K562 (cell line): ENCODE data around the gene INTS6L. TPM values are rescaled to one million over a fixed set of nuclear protein-coding genes. Genes with fewer than 3 reads are reported as not detected.
A peak's percentile ranks its signal among the peaks of the same experiment; 100 is the strongest.

Experiments used
- ATAC-seq: fragments of 200-7000 bp; cut with Tn5 transposase; 3 replicates; pipeline ENCODE4 v1.9.1; 2020; ENCODE audit warnings: moderate library complexity
- BruUV-seq: library from RNA; stranded (reverse); fragments of 400-500 nt; replicated peaks from 2 replicates; lab custom pipeline; 2021; lab: Mats Ljungman, UMichigan
- CTCF ChIA-PET: fragments of 300-600 bp; formaldehyde crosslinking; extraction: SDS; loops from one replicate; lab custom pipeline; 2021; ENCODE audit warnings: low intra/inter-chr PET ratio; lab: Yijun Ruan, JAX
- POLR2A ChIA-PET: fragments of 300-600, 350-650 bp; sonication (Branson Sonifier 250); formaldehyde crosslinking; extraction: SDS; loops from one replicate; lab custom pipeline; 2021; ENCODE audit warnings: antibody characterized with exemption, inconsistent platforms; lab: Yijun Ruan, JAX
- DNase-seq, 4 experiments: peaks; one replicate each; pipeline versions ENCODE4 v3.0.0 to v3.0.0-alpha.2; 2011 to 2018; ENCODE audit warnings: low spot score in 3 of 4, mixed read lengths in 3 of 4; ENCODE audit errors: extremely low read depth in 1 of 4
- FAIRE-seq: peaks from 2 replicates; lab custom pipeline; 2011; peaks lifted over from hg19 to GRCh38; lab: Jason Lieb, UNC
- H2AFZ ChIP-seq: 2 replicates; pipeline ENCODE4 v1.6.0; 2011; ENCODE audit warnings: low read depth, low read length, control low read depth, inconsistent platforms
- H3K27ac ChIP-seq: fragments of 200-600 bp; 3 replicates; pipeline ENCODE4 v1.8.0; 2011; ENCODE audit warnings: low read depth, mild to moderate bottlenecking, control low read depth, inconsistent platforms, low read length, moderate library complexity, mixed read lengths; ENCODE audit errors: extremely low read depth
- H3K27me3 ChIP-seq, 2 experiments: fragments of 300-600 bp in 1 of 2; 2 replicates in 1 of 2; 3 replicates in 1 of 2; pipeline versions ENCODE4 v1.6.0 to v1.8.0; 2011; ENCODE audit warnings: inconsistent platforms in 2 of 2, low read length in 2 of 2, mild to moderate bottlenecking in 1 of 2, mixed read lengths in 1 of 2, moderate library complexity in 1 of 2; ENCODE audit not compliant: control insufficient read depth in 2 of 2, insufficient read depth in 2 of 2
- H3K36me3 ChIP-seq: fragments of 300-600 bp; 3 replicates; pipeline ENCODE4 v1.8.0; 2011; ENCODE audit warnings: mild to moderate bottlenecking, low read length, inconsistent platforms; ENCODE audit not compliant: control insufficient read depth, insufficient read depth
- H3K4me1 ChIP-seq, 2 experiments: fragments of 200-600 bp in 1 of 2; replicated peaks in 1 of 2; 2 replicates in 1 of 2; 3 replicates in 1 of 2; pipeline versions ENCODE4 v1.5.1 to v1.8.0; 2011; ENCODE audit warnings: inconsistent platforms in 2 of 2, low read length in 2 of 2, mild to moderate bottlenecking in 1 of 2, mixed read lengths in 1 of 2, moderate library complexity in 1 of 2; ENCODE audit not compliant: control insufficient read depth in 2 of 2, insufficient read depth in 2 of 2
- H3K4me2 ChIP-seq: 2 replicates; pipeline ENCODE4 v1.6.1; 2011; ENCODE audit warnings: low read length, control low read depth, inconsistent platforms, mixed read lengths; ENCODE audit not compliant: insufficient read depth
- H3K4me3 ChIP-seq: fragments of 200-600 bp; sonication (generic), shearing (Covaris generic); 2 replicates; pipeline ENCODE4 v1.5.1; 2016; ENCODE audit warnings: control low read depth, inconsistent platforms
- H3K79me2 ChIP-seq: fragments of 200-600 bp; 3 replicates; pipeline ENCODE4 v1.8.0; 2011; ENCODE audit warnings: low read length, inconsistent platforms; ENCODE audit not compliant: control insufficient read depth, insufficient read depth
- H3K9ac ChIP-seq, 2 experiments: 2 replicates each; pipeline versions ENCODE4 v1.6.0 to v1.6.1; 2011; ENCODE audit warnings: low read depth in 2 of 2, low read length in 2 of 2, control low read depth in 1 of 2, inconsistent platforms in 1 of 2, mild to moderate bottlenecking in 1 of 2, mixed read lengths in 1 of 2; ENCODE audit not compliant: insufficient read depth in 1 of 2
- H3K9me1 ChIP-seq: one replicate; pipeline ENCODE4 v1.6.0; 2011; ENCODE audit warnings: inconsistent platforms, mild to moderate bottlenecking, low read length, moderate library complexity; ENCODE audit not compliant: control insufficient read depth, insufficient read depth
- H3K9me3 ChIP-seq: replicated peaks from 2 replicates; pipeline ENCODE4 v1.5.1; 2011; ENCODE audit warnings: low read depth, low read length, inconsistent platforms; ENCODE audit not compliant: control insufficient read depth, insufficient read depth
- H4K20me1 ChIP-seq: replicated peaks from 2 replicates; pipeline ENCODE4 v1.6.1; 2011; ENCODE audit warnings: low read length, inconsistent platforms, mixed read lengths; ENCODE audit not compliant: control insufficient read depth, insufficient read depth
- CHCHD3 ChIP-seq: fragments of 250-450 bp; sonication (Bioruptor Pico); IDR thresholded peaks from 2 replicates; pipeline ENCODE4 v2.1.2; 2022; ENCODE audit warnings: mild to moderate bottlenecking
- DDX20 ChIP-seq: fragments of 450-650 bp; IDR thresholded peaks from 2 replicates; pipeline ENCODE4 v1.6.1; 2016; ENCODE audit warnings: missing genetic modification characterization, low read depth, mild to moderate bottlenecking, missing compliant biosample characterization, moderate library complexity
- DIDO1 ChIP-seq: fragments of 450-650 bp; IDR thresholded peaks from 2 replicates; pipeline ENCODE4 v1.6.1; 2016; ENCODE audit warnings: low read depth, missing biosample characterization, missing genetic modification characterization
- FOXP1 ChIP-seq: sonication (generic); formaldehyde crosslinking; IDR thresholded peaks from 2 replicates; pipeline ENCODE4 v1.8.0; 2022; ENCODE audit warnings: mild to moderate bottlenecking, missing genetic modification reagents
- HINFP ChIP-seq: fragments of 450-650 bp; conservative IDR thresholded peaks from 2 replicates; pipeline ENCODE4 v1.6.1; 2016; ENCODE audit warnings: missing genetic modification characterization, low read depth, mild to moderate bottlenecking, control low read depth, missing compliant biosample characterization
- HNRNPK ChIP-seq: fragments of 200-400 bp; formaldehyde crosslinking; IDR thresholded peaks from one replicate; pipeline ENCODE4 v1.6.1; 2018; ENCODE audit warnings: mild to moderate bottlenecking, low read depth, low read length; ENCODE audit not compliant: poor library complexity, severe bottlenecking
- HNRNPLL ChIP-seq: fragments of 200-400 bp; formaldehyde crosslinking; IDR thresholded peaks from 2 replicates; pipeline ENCODE4 v1.6.1; 2017; ENCODE audit warnings: low read length, low read depth, mild to moderate bottlenecking; ENCODE audit not compliant: poor library complexity, severe bottlenecking
- HSF4 ChIP-seq: fragments of 250-450 bp; sonication (Bioruptor Pico); IDR thresholded peaks from 2 replicates; pipeline ENCODE4 v2.1.2; 2022; ENCODE audit warnings: mild to moderate bottlenecking, moderate library complexity, borderline replicate concordance
- PCBP2 ChIP-seq: fragments of 200-400 bp; formaldehyde crosslinking; IDR thresholded peaks from 2 replicates; pipeline ENCODE4 v1.6.1; 2018; ENCODE audit warnings: low read length, low read depth, mild to moderate bottlenecking, moderate library complexity; ENCODE audit not compliant: poor library complexity, severe bottlenecking
- RCOR1 ChIP-seq, 2 experiments: IDR thresholded peaks; 2 replicates each; pipeline ENCODE4 v1.6.1; 2012; ENCODE audit warnings: low read depth in 2 of 2, low read length in 2 of 2, borderline replicate concordance in 1 of 2, improper control_type of control experiment in 1 of 2
- TCF7 ChIP-seq: sonication (generic); IDR thresholded peaks from 2 replicates; pipeline ENCODE4 v1.6.1; 2016; ENCODE audit warnings: antibody characterized with exemption, borderline replicate concordance
- USF2 ChIP-seq: sonication (generic); formaldehyde crosslinking; IDR thresholded peaks from 2 replicates; pipeline ENCODE4 v1.5.0; 2020; ENCODE audit warnings: missing genetic modification reagents
- YY1 ChIP-seq, 3 experiments: IDR thresholded peaks; 2 replicates each; pipeline ENCODE4 v1.6.1; 2011; ENCODE audit warnings: low read length in 2 of 3, mild to moderate bottlenecking in 2 of 3, moderate library complexity in 2 of 3, borderline replicate concordance in 1 of 3, control low read depth in 1 of 3, low read depth in 1 of 3; ENCODE audit not compliant: insufficient read depth in 3 of 3, insufficient replicate concordance in 2 of 3, control insufficient read depth in 1 of 3, insufficient read length in 1 of 3; ENCODE audit errors: extremely low read depth in 1 of 3
- ZNF224 ChIP-seq: sonication (generic); formaldehyde crosslinking; IDR thresholded peaks from 2 replicates; pipeline ENCODE4 v1.8.0; 2022; ENCODE audit warnings: mild to moderate bottlenecking, missing genetic modification reagents
- ZNF232 ChIP-seq: sonication (generic); formaldehyde crosslinking; IDR thresholded peaks from 2 replicates; pipeline ENCODE4 v1.8.0; 2022; ENCODE audit warnings: mild to moderate bottlenecking, missing genetic modification reagents
- ZNF584 ChIP-seq: fragments of 200-800 bp; sonication (Bioruptor generic); IDR thresholded peaks from 2 replicates; pipeline ENCODE4 v1.6.1; 2016; ENCODE audit warnings: low read depth, mild to moderate bottlenecking, missing genetic modification characterization, missing compliant biosample characterization
- ZNF639 ChIP-seq, 2 experiments: fragments of 200-800 bp in 1 of 2; sonication (Bioruptor generic) in 1 of 2; sonication (generic) in 1 of 2; formaldehyde crosslinking in 1 of 2; IDR thresholded peaks in 1 of 2; conservative IDR thresholded peaks in 1 of 2; 2 replicates each; pipeline versions ENCODE4 v1.5.0 to v1.6.1; 2016 to 2020; ENCODE audit warnings: missing compliant biosample characterization in 1 of 2, missing genetic modification characterization in 1 of 2, missing genetic modification reagents in 1 of 2
- ZZZ3 ChIP-seq: fragments of 450-650 bp; IDR thresholded peaks from 2 replicates; pipeline ENCODE4 v1.6.1; 2016; ENCODE audit warnings: antibody characterized with exemption, mild to moderate bottlenecking, moderate library complexity
- WGBS: fragments of 100-300 bp; shearing (Covaris generic); methylation state at CpG from one replicate; pipeline ENCODE4 v1.1.6; 2016; ENCODE audit warnings: low coverage, mixed read lengths; ENCODE audit not compliant: insufficient coverage; ENCODE audit errors: missing lambda C conversion rate; 5-methylcytosine and 5-hydroxymethylcytosine counted together
- in situ Hi-C: fragments of 300-500 bp; cut with MboI; formaldehyde crosslinking; loops from 4 replicates; pipeline ENCODE4 v1.15.0; 2018; ENCODE audit warnings: inconsistent platforms, mixed read lengths
- intact Hi-C: fragments of 100-400 bp; cut with micrococcal nuclease; formaldehyde crosslinking; loops from 2 replicates; pipeline ENCODE4 v1.14.2; 2022
- polyA plus RNA-seq, 8 experiments: library from polyadenylated mRNA; depleted of rRNA in 4 of 8; stranded (reverse) in 5 of 8; unstranded in 3 of 8; fragments of >200 nt; fragmentation: Nextera tagmentation in 2 of 8; fragmentation: Illumina TruSeq in 1 of 8; extraction: Ambion mirVana in 2 of 8; extraction: Trizol in 1 of 8; gene quantifications; 2 replicates each; pipeline versions ENCODE4 v1.2.1 to v1.2.3, GENCODE V29; 2011 to 2014; ENCODE audit warnings: inconsistent platforms in 1 of 8, missing spikeins in 1 of 8
- total RNA-seq, 7 experiments: library from RNA; depleted of rRNA in 6 of 7; stranded (reverse); fragments of >200 nt in 6 of 7; fragmentation: Illumina TruSeq in 2 of 7; extraction: Trizol in 2 of 7; gene quantifications; 2 replicates each; pipeline versions ENCODE4 v1.2.1 to v1.2.3, GENCODE V29; 2011 to 2021; ENCODE audit warnings: low replicate concordance in 1 of 7

Gene INTS6L
- total and polyA plus RNA-seq, 9 of the 15 experiments (the other 6 are each of a cell fraction or from before 2014, with no cell fraction given), result 6.1 to 44.9 (median 21.9) TPM

GRCh38 chrX:135531813-135532212 lies 11.4 kb downstream of the INTS6L start:
- no TSS peak for BruUV-seq
- TF ChIP-seq PCBP2 (no peak), USF2 (CRISPR knock-in tag) (no peak), ZNF232 (no peak), TCF7 (no peak), ZNF224 (CRISPR knock-in tag) (no peak), ZNF639 (CRISPR knock-in tag; conservative IDR thresholded peaks at IDR 0.05 in 1 of 2, IDR thresholded peaks at IDR 0.05 in 1 of 2) (no peak), DIDO1 (tag) (no peak), RCOR1 (IDR thresholded peaks at IDR 0.05; ENCODE audit: borderline replicate concordance in 1 of 2, low read depth in 2 of 2, low read length in 2 of 2) (peak in 1 of 2 experiments; percentile 54; a peak in 1 of 4 replicates), ZNF584 (CRISPR knock-in tag) (no peak), HNRNPK (no peak), HNRNPLL (no peak), ZZZ3 (no peak), YY1 (IDR thresholded peaks at IDR 0.05; ENCODE audit: borderline replicate concordance in 1 of 3, control insufficient read depth in 1 of 3, extremely low read depth in 1 of 3, insufficient read depth in 3 of 3, insufficient read length in 1 of 3, insufficient replicate concordance in 2 of 3, low read depth in 1 of 3, low read length in 2 of 3) (no peak), CHCHD3 (CRISPR knock-in tag) (no peak), HINFP (tag) (no peak), DDX20 (tag) (no peak), FOXP1 (no peak), HSF4 (no peak)

More at GRCh38 chrX:135531813-135532212, 11.4 kb downstream of the INTS6L start:
- peak overlapping the region; percentile 26 for H3K4me2 ChIP-seq
- H3K4me3 ChIP-seq, result no peak overlapping the region
- in situ Hi-C loops (no loop called here), intact Hi-C loops (no loop called here)
- peak overlapping the region; percentile 53 for H3K27ac ChIP-seq
- H3K9me1 ChIP-seq, result no peaks in the 10 kb centered on the region
- no peaks in the 10 kb centered on the region for H3K27me3 ChIP-seq
- H3K36me3 ChIP-seq, result peaks cover 11% of the 10 kb centered on the region
- ChIA-PET POLR2A (interaction anchor here (0.7 to 2.1 kb wide), 4 partner anchors 9 to 20 kb away, joined by 4 to 11 read pairs (median 4); no protein-coding TSS in a partner anchor), CTCF (no interaction called here)
- H2AFZ ChIP-seq, result no peak overlapping the region
- DNase-seq (peak in 1 of 4 experiments; percentile 38), ATAC-seq (peak; percentile 18), FAIRE-seq (peak; percentile 79)
- no peaks in the 10 kb centered on the region for H3K9me3 ChIP-seq
- peak overlapping the region in 1 of 2 experiments; percentile 23; a peak in 1 of 4 replicates for H3K9ac ChIP-seq
- 0% methylated on average over 1 of the region's 1 CpG for WGBS
- H3K79me2 ChIP-seq, result peaks cover 99% of the 10 kb centered on the region
- H4K20me1 ChIP-seq, result no peaks in the 10 kb centered on the region
- H3K4me1 ChIP-seq, result peaks cover 11 to 74% of the 10 kb centered on the region in 2 experiments
